CD4-positive, alpha-beta T cell treated with Interferon alpha-2 for 1 hour (primary cell): ENCODE measurements around the gene WDR26.
A peak's percentile ranks its signal among the peaks of the same experiment; 100 is the strongest.

Experiments
- DNase-seq, 2 donors: peaks; one replicate each; pipeline ENCODE4 v3.0.0-alpha.2; 2020 to 2022

WDR26 gene

DNA sequence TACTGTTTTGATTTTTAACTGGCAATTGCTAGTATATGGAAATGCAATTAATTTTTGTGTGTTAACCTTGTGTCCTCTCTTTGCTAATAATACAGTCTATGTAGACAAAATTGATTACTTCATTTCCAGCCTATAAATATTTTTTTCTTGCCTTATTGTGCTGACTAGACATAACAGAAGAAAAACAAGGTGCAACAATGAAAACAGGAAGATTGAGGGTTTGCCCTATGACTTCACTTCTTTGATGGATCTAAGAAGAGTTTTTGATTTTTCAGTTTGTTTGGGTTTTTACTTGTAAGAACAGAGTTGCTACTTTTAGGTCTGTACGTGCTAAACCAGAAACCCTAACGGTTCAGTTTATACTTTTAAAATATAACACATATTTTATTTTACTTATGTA lies 86.5 kb downstream of the WDR26 start:
- DNase-seq = peak in 1 of 2 donors; percentile 15

DNA sequence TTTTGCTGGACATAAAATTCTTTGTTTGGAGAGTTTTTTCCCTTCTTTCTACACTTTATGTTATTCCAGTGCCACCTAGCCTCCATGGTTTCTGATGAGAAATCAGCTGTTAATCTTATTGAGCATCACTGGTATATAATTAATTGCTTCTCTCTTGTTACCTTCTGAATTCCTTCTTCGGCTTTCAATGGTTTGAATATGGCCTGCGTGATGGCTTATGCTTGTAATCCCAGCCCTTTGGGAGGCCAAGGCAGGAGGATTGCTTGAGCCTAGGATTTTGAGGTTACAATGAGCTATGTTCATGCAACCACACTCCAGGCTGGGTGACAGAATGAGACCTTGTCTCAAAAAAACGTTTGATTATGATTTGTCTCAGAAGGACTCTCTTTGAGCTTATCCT lies 90.9 kb downstream of the WDR26 start:
- DNase-seq = peak in 1 of 2 donors; percentile 14

DNA sequence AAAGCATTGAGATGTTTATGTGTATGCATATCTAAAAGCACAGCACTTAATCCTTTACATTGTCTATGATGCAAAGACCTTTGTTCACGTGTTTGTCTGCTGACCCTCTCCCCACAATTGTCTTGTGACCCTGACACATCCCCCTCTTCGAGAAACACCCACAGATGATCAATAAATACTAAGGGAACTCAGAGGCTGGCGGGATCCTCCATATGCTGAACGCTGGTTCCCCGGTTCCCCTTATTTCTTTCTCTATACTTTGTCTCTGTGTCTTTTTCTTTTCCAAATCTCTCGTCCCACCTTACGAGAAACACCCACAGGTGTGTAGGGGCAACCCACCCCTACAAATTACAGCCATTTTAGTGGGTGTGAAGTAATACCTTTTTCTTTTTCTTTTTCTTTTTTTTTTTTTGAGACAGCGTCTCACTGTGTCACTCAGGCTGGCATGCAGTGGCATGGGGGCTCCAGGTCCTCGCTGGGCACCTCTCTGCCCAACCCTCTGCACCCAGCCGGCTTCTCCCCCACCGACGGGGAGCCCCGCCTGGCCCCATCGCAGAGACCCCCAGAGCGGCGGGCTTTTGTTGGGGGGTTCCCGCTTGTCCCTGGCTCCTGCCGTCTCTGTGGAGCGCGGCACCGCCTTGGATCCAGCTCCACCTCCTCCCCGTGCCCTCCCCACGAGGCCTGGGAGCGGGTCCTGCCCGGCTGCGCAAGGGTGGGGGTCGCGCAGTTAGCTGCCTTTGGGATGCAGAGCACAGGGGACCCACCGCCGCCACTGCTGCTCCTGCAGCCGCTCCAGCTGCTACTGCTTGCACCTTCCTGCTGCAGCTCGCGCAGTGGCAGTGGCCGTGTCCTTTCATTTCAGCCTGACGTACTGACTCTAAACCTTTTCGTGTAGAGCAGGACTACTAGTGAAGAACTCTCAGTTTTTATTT lies 93.9 kb downstream of the WDR26 start:
- DNase-seq = peak; percentile 12 to 38

DNA sequence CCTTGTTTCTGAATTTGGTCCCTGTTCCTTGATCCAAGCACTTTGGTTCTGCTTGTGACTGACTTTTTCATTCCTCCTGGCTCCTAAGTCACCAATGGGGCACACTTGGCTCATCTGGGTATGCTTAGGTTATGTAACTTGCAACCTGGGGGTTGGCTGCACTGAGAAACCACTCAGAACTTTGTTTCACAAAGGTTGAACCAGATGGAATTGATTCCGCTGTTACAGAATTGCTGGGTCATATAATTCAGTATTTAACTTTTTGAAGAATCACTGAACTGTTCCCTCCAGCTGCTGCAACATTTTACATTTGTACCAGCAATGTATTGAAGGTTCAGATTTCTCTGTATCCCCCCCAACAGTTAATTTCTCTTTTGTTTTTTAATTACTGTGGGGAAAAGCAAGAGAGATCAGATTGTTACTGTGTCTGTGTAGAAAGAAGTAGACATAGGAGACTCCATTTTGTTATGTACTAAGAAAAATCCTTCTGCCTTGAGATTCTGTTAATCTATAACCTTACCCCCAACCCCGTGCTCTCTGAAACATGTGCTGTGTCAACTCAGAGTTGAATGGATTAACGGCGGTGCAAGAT lies 95.1 kb downstream of the WDR26 start:
- no peak for DNase-seq

DNA sequence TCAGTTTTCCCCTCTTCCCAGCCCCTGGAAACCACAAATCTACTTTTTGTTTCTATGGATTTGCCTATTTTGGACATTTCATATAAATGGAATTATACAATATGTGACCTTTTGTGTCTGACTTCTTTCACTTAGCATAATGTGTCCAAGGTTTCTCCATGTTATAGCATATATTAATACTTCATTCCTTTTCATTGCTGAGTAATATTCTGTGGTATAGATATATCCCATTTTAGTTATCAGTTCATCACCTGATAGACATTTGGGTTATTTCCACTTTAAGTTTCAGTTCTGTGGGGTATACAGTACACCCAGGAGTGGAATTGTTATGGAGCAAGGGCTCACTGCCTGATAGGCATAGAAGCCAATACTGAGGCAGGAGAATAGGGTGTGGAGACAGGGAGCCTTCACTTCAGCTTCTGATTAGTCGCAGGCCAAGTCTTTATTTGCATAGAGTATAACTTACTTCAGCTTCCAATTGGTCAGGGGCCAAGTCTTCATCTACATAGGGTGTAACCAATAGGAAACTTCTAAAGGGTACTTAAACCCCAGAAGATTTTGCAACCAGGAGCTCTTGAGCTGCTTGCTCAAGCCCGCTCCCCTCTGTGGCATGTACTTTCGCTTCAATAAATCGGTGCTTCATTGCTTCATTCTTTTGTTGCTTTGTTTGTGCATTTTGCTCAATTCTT lies 96.3 kb downstream of the WDR26 start:
- no peak for DNase-seq
